ENCODE results near the gene PKP1.

Gene PKP1

GRCh38 chr1:201321826-201322390, 38.6 kb downstream of the PKP1 start:
- H3K27ac ChIP-seq, result no peak overlapping the region
- TF ChIP-seq ZFX (IDR thresholded peaks at IDR 0.05), result no peak
- TF ChIP-seq CTCF (conservative IDR thresholded peaks at IDR 0.05), result no peak

GRCh38 chr1:201322653-201323510, 39.6 kb downstream of the PKP1 start:
- no peak overlapping the region for H3K27ac ChIP-seq
- TF ChIP-seq CTCF (conservative IDR thresholded peaks at IDR 0.05), result no peak
- no peak for TF ChIP-seq ZFX (IDR thresholded peaks at IDR 0.05)

- TF ChIP-seq CTCF (conservative IDR thresholded peaks at IDR 0.05) (no peak), ZFX (IDR thresholded peaks at IDR 0.05) (no peak)
- H3K27ac ChIP-seq, result no peak overlapping the region
Observed at GRCh38 chr1:201324306-201324705, 41.0 kb downstream of the PKP1 start.

- TF ChIP-seq ZFX (IDR thresholded peaks at IDR 0.05) (no peak), CTCF (conservative IDR thresholded peaks at IDR 0.05) (no peak)
Observed at GRCh38 chr1:201324821-201325677, 41.7 kb downstream of the PKP1 start.

GRCh38 chr1:201325678-201326060, 42.4 kb downstream of the PKP1 start:
- TF ChIP-seq CTCF (conservative IDR thresholded peaks at IDR 0.05) (no peak), ZFX (IDR thresholded peaks at IDR 0.05) (no peak)
- H3K27ac ChIP-seq, result no peak overlapping the region

More at GRCh38 chr1:201324821-201325677, 41.7 kb downstream of the PKP1 start:
- H3K27ac ChIP-seq, result no peak overlapping the region

GRCh38 chr1:201326710-201327109, 43.4 kb downstream of the PKP1 start:
- no peak for TF ChIP-seq ZFX (IDR thresholded peaks at IDR 0.05)
- no peak for TF ChIP-seq CTCF (conservative IDR thresholded peaks at IDR 0.05)

More at GRCh38 chr1:201326710-201327109, 43.4 kb downstream of the PKP1 start:
- H3K27ac ChIP-seq, result no peak overlapping the region

Measured in C4-2B (cell line).